ENCODE results near the gene ADSS2.

DNA sequence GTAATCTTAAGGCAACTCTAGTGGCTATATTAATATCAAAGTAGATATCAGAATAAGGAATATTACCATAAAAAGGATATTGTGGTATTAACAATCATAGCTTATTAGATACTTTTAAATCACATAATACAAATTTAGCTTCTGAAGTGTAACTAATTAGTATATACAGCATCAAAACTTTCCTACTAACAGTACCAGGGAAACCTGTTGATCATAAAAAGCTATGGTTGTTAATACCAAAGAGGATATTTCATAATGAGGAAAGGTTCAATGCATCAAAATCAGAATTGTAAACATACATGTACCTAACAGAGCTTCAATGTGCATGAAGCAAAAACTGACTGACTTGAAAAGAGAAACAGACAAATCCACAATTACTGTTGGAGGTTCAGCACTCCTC is 24.1 kb downstream of the ADSS2 start:
- TF ChIP-seq, protein P1, sequence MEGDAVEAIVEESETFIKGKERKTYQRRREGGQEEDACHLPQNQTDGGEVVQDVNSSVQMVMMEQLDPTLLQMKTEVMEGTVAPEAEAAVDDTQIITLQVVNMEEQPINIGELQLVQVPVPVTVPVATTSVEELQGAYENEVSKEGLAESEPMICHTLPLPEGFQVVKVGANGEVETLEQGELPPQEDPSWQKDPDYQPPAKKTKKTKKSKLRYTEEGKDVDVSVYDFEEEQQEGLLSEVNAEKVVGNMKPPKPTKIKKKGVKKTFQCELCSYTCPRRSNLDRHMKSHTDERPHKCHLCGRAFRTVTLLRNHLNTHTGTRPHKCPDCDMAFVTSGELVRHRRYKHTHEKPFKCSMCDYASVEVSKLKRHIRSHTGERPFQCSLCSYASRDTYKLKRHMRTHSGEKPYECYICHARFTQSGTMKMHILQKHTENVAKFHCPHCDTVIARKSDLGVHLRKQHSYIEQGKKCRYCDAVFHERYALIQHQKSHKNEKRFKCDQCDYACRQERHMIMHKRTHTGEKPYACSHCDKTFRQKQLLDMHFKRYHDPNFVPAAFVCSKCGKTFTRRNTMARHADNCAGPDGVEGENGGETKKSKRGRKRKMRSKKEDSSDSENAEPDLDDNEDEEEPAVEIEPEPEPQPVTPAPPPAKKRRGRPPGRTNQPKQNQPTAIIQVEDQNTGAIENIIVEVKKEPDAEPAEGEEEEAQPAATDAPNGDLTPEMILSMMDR (IDR thresholded peaks at IDR 0.05; ENCODE audit: insufficient read depth, low read length): no peak
- TF ChIP-seq POLR2AphosphoS5 (IDR thresholded peaks at IDR 0.05; ENCODE audit: low read depth) (no peak), GABPA (IDR thresholded peaks at IDR 0.05; ENCODE audit: low read depth) (no peak)
